HepG2 (cell line): ENCODE measurements around the gene CASTOR1. TPM values are rescaled to one million over a fixed set of nuclear protein-coding genes. Genes with fewer than 3 reads are reported as not detected.
A peak's percentile ranks its signal among the peaks of the same experiment; 100 is the strongest.

Source experiments
- ASH2L ChIP-seq: fragments of 300-600, 200-600 bp; sonication (generic); IDR thresholded peaks from 2 replicates; pipeline ENCODE4 v1.7.0; 2017; ENCODE audit warnings: low read depth, mild to moderate bottlenecking, moderate library complexity, mixed read lengths, low read length; ENCODE audit not compliant: insufficient read length
- CC2D1A ChIP-seq: sonication (generic); formaldehyde crosslinking; IDR thresholded peaks from 2 replicates; pipeline ENCODE4 v1.8.1; 2023; ENCODE audit warnings: mild to moderate bottlenecking, missing genetic modification reagents
- EHMT2 ChIP-seq: fragments of 200-600 bp; sonication (generic); IDR thresholded peaks from 2 replicates; pipeline ENCODE4 v1.7.0; 2017; ENCODE audit warnings: antibody characterized with exemption, low read depth, low read length, borderline replicate concordance
- HNRNPH1 ChIP-seq: fragments of 200-400 bp; formaldehyde crosslinking; optimal IDR thresholded peaks from 2 replicates; pipeline ENCODE3; 2017; ENCODE audit warnings: mild to moderate bottlenecking, low read depth, low read length
- HOXA9 ChIP-seq: sonication (generic); formaldehyde crosslinking; IDR thresholded peaks from 2 replicates; pipeline ENCODE4 v1.8.1; 2022; ENCODE audit warnings: missing genetic modification reagents, mild to moderate bottlenecking, moderate library complexity, borderline replicate concordance
- KDM1A ChIP-seq: IDR thresholded peaks from 2 replicates; pipeline ENCODE4 v1.6.1; 2016; ENCODE audit warnings: missing compliant biosample characterization
- RARA ChIP-seq: IDR thresholded peaks from 2 replicates; pipeline ENCODE4 v1.6.1; 2016; ENCODE audit warnings: missing genetic modification reagents, missing compliant biosample characterization
- RFXAP ChIP-seq: sonication (generic); formaldehyde crosslinking; IDR thresholded peaks from 2 replicates; pipeline ENCODE4 v1.4.0; 2020; ENCODE audit warnings: missing genetic modification reagents, borderline replicate concordance
- TARDBP ChIP-seq: sonication (generic); formaldehyde crosslinking; IDR thresholded peaks from 2 replicates; pipeline ENCODE4 v1.8.0; 2022; ENCODE audit warnings: mild to moderate bottlenecking, missing genetic modification reagents
- ZNF263 ChIP-seq: sonication (generic); formaldehyde crosslinking; IDR thresholded peaks from 2 replicates; pipeline ENCODE4 v1.4.0; 2020; ENCODE audit warnings: missing genetic modification reagents
- polyA plus RNA-seq, 8 experiments: library from polyadenylated mRNA; depleted of rRNA in 3 of 8; stranded (reverse) in 7 of 8; unstranded in 1 of 8; fragments of >200 nt; fragmentation: Illumina TruSeq in 4 of 8; extraction: Trizol in 4 of 8; gene quantifications; 2 replicates each; pipeline versions ENCODE4 v1.2.1 to v1.2.3, GENCODE V29; 2011 to 2016; ENCODE audit warnings: low read depth in 4 of 8, missing spikeins in 1 of 8, mixed read lengths in 1 of 8; ENCODE audit not compliant: insufficient read depth in 1 of 8
- total RNA-seq, 5 experiments: library from RNA; depleted of rRNA; stranded (reverse); fragments of >200 nt; fragmentation: Illumina TruSeq; extraction: Trizol; gene quantifications; 2 replicates each; pipeline ENCODE4 v1.2.3, GENCODE V29; 2016; ENCODE audit warnings: low read depth in 1 of 5
- TF ChIP-seq, protein P1 (sequence below), 2 experiments: sonication (generic) in 1 of 2; formaldehyde crosslinking in 1 of 2; IDR thresholded peaks; 2 replicates each; pipeline versions ENCODE4 v1.4.0 to v1.6.1; 2016 to 2020; ENCODE audit warnings: borderline replicate concordance in 1 of 2, low read depth in 1 of 2, mild to moderate bottlenecking in 1 of 2, missing genetic modification reagents in 1 of 2
- TF ChIP-seq, protein P2 (sequence below): sonication (generic); formaldehyde crosslinking; IDR thresholded peaks from 2 replicates; pipeline ENCODE4 v1.9.0; 2021; ENCODE audit warnings: missing genetic modification reagents, borderline replicate concordance
- TF ChIP-seq, protein P3 (sequence below): sonication (generic); formaldehyde crosslinking; IDR thresholded peaks from 2 replicates; pipeline ENCODE4 v1.4.0; 2020; ENCODE audit warnings: missing genetic modification reagents
- TF ChIP-seq, protein P4 (sequence below): sonication (generic); formaldehyde crosslinking; IDR thresholded peaks from 2 replicates; pipeline ENCODE4 v1.5.0; 2020; ENCODE audit warnings: mild to moderate bottlenecking, missing genetic modification reagents

CASTOR1 gene
- total and polyA plus RNA-seq, 2 of the 13 experiments (the other 11 are each of a cell fraction or from before 2014, with no cell fraction given): 2.6 to 4.4 TPM

DNA sequence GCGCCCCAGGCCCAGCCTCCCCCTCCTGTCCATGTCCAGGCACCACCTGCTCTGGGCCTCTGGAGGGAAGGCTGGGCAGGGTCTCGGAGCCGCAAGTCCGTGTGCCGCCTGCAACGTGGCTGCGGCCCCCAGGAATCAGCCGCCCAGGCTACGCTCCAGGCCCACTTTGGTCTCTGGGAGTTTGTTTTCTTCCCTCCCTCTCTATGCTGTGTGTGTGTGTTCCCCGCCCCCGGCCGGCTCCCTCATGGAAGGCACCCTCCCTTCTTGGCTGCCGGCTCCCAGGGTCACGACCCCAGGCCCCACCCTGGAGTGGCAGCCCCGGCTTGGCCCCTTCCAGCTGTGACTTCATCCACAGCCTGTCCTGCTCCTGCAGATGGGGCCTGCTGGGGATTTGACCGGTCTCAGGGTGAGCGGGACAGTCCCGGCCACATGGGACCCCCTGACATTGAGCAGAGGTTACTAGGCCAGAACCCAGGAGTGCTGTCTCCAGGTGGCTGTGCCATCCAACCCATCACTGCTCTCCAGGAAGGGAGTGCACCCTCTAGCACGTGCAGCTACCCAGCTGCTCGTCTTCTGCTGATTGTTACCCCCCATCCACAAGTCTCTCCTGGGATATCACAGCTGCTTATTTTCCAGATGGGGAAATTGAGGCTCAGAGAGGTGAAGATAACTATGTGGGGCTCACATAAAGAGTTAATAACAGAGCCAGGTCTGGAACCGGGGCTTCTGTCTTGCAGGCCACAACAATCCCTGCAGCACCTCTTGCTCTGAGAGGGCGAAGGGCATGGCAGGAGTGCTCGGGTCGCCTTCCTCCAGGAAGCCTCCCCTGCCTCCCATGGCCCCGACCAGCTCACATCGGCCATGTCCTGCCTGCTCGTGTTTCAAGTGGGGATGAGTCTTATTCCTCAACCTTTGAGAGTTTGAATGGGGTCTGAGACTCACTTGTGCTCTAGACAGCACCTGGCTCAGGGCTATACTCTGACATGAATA is 40.0 kb downstream of the CASTOR1 start (continued):
- TF ChIP-seq, protein P1, sequence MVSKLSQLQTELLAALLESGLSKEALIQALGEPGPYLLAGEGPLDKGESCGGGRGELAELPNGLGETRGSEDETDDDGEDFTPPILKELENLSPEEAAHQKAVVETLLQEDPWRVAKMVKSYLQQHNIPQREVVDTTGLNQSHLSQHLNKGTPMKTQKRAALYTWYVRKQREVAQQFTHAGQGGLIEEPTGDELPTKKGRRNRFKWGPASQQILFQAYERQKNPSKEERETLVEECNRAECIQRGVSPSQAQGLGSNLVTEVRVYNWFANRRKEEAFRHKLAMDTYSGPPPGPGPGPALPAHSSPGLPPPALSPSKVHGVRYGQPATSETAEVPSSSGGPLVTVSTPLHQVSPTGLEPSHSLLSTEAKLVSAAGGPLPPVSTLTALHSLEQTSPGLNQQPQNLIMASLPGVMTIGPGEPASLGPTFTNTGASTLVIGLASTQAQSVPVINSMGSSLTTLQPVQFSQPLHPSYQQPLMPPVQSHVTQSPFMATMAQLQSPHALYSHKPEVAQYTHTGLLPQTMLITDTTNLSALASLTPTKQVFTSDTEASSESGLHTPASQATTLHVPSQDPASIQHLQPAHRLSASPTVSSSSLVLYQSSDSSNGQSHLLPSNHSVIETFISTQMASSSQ (IDR thresholded peaks at IDR 0.05; ENCODE audit: low read depth): no peak
- TF ChIP-seq, protein P1 (CRISPR knock-in tag; IDR thresholded peaks at IDR 0.05; ENCODE audit: borderline replicate concordance): 0 out of 2 replicates have a peak, but pooled peaks have one; percentile 32
- TF ChIP-seq TARDBP (CRISPR knock-in tag) (no peak), ASH2L (no peak), ZNF263 (peak; percentile 26; the same call in 1 of the 2 replicates), HOXA9 (CRISPR knock-in tag) (no peak), HNRNPH1 (no peak), RARA (peak; percentile 67), EHMT2 (no peak), KDM1A (CRISPR knock-in tag) (no peak), RFXAP (CRISPR knock-in tag) (no peak), CC2D1A (no peak)
- TF ChIP-seq, protein P2, sequence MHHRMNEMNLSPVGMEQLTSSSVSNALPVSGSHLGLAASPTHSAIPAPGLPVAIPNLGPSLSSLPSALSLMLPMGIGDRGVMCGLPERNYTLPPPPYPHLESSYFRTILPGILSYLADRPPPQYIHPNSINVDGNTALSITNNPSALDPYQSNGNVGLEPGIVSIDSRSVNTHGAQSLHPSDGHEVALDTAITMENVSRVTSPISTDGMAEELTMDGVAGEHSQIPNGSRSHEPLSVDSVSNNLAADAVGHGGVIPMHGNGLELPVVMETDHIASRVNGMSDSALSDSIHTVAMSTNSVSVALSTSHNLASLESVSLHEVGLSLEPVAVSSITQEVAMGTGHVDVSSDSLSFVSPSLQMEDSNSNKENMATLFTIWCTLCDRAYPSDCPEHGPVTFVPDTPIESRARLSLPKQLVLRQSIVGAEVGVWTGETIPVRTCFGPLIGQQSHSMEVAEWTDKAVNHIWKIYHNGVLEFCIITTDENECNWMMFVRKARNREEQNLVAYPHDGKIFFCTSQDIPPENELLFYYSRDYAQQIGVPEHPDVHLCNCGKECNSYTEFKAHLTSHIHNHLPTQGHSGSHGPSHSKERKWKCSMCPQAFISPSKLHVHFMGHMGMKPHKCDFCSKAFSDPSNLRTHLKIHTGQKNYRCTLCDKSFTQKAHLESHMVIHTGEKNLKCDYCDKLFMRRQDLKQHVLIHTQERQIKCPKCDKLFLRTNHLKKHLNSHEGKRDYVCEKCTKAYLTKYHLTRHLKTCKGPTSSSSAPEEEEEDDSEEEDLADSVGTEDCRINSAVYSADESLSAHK (CRISPR knock-in tag): no peak
- TF ChIP-seq, protein P3, sequence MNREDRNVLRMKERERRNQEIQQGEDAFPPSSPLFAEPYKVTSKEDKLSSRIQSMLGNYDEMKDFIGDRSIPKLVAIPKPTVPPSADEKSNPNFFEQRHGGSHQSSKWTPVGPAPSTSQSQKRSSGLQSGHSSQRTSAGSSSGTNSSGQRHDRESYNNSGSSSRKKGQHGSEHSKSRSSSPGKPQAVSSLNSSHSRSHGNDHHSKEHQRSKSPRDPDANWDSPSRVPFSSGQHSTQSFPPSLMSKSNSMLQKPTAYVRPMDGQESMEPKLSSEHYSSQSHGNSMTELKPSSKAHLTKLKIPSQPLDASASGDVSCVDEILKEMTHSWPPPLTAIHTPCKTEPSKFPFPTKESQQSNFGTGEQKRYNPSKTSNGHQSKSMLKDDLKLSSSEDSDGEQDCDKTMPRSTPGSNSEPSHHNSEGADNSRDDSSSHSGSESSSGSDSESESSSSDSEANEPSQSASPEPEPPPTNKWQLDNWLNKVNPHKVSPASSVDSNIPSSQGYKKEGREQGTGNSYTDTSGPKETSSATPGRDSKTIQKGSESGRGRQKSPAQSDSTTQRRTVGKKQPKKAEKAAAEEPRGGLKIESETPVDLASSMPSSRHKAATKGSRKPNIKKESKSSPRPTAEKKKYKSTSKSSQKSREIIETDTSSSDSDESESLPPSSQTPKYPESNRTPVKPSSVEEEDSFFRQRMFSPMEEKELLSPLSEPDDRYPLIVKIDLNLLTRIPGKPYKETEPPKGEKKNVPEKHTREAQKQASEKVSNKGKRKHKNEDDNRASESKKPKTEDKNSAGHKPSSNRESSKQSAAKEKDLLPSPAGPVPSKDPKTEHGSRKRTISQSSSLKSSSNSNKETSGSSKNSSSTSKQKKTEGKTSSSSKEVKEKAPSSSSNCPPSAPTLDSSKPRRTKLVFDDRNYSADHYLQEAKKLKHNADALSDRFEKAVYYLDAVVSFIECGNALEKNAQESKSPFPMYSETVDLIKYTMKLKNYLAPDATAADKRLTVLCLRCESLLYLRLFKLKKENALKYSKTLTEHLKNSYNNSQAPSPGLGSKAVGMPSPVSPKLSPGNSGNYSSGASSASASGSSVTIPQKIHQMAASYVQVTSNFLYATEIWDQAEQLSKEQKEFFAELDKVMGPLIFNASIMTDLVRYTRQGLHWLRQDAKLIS (CRISPR knock-in tag): no peak
- TF ChIP-seq, protein P4, sequence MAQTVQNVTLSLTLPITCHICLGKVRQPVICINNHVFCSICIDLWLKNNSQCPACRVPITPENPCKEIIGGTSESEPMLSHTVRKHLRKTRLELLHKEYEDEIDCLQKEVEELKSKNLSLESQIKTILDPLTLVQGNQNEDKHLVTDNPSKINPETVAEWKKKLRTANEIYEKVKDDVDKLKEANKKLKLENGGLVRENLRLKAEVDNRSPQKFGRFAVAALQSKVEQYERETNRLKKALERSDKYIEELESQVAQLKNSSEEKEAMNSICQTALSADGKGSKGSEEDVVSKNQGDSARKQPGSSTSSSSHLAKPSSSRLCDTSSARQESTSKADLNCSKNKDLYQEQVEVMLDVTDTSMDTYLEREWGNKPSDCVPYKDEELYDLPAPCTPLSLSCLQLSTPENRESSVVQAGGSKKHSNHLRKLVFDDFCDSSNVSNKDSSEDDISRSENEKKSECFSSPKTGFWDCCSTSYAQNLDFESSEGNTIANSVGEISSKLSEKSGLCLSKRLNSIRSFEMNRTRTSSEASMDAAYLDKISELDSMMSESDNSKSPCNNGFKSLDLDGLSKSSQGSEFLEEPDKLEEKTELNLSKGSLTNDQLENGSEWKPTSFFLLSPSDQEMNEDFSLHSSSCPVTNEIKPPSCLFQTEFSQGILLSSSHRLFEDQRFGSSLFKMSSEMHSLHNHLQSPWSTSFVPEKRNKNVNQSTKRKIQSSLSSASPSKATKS (CRISPR knock-in tag): no peak
